Esophagus muscularis mucosa (tissue), 4 donors: ENCODE results near the gene CCDC160. TPM values are rescaled to one million over a fixed set of nuclear protein-coding genes. Genes with fewer than 3 reads are reported as not detected.

Experiments
- DNase-seq: peaks from one replicate; pipeline ENCODE4 v3.0.0-alpha.2; 2017; ENCODE audit errors: extremely low spot score
- H3K27ac ChIP-seq, 4 donors: fragments of 200-600 bp; sonication (generic); replicated peaks in 1 of 4; 1 replicate in 3 of 4; 2 replicates in 1 of 4; pipeline ENCODE4 v1.5.1; 2016 to 2019; ENCODE audit warnings: mild to moderate bottlenecking in 1 of 4
- H3K27me3 ChIP-seq, 4 donors: fragments of 200-600 bp; sonication (generic); one replicate each; pipeline versions ENCODE4 v1.5.1 to v1.6.0; 2016 to 2019
- H3K36me3 ChIP-seq, 4 donors: fragments of 200-600 bp; sonication (generic); one replicate each; pipeline ENCODE4 v1.5.1; 2016 to 2019
- H3K4me1 ChIP-seq, 4 donors: fragments of 200-600 bp; sonication (generic); one replicate each; pipeline ENCODE4 v1.5.1; 2016 to 2019
- H3K4me3 ChIP-seq, 4 donors: fragments of 200-600 bp; sonication (generic); 1 replicate in 2 of 4; 2 replicates in 2 of 4; pipeline ENCODE4 v1.5.1; 2016 to 2019; ENCODE audit warnings: mild to moderate bottlenecking in 4 of 4, moderate library complexity in 1 of 4
- H3K9me3 ChIP-seq, 4 donors: fragments of 200-600 bp; sonication (generic); 1 replicate in 3 of 4; 2 replicates in 1 of 4; pipeline ENCODE4 v1.5.1; 2016 to 2019
- CTCF ChIP-seq, 3 experiments: fragments of 200-600 bp in 2 of 3; fragments of 450-650 bp in 1 of 3; sonication (generic) in 2 of 3; IDR thresholded peaks; one replicate each; pipeline ENCODE4 v1.5.1; 2017 to 2019; ENCODE audit warnings: antibody characterized with exemption in 3 of 3, mild to moderate bottlenecking in 2 of 3, moderate library complexity in 1 of 3
- EP300 ChIP-seq: sonication (generic); formaldehyde crosslinking; IDR thresholded peaks from one replicate; pipeline ENCODE4 v1.6.1; 2017; ENCODE audit warnings: antibody characterized with exemption
- POLR2A ChIP-seq: fragments of 450-650 bp; IDR thresholded peaks from one replicate; pipeline ENCODE4 v1.6.1; 2017; ENCODE audit warnings: antibody characterized with exemption, moderate library complexity, mild to moderate bottlenecking, low read depth
- POLR2AphosphoS5 ChIP-seq, 2 donors: sonication (generic); formaldehyde crosslinking; IDR thresholded peaks; one replicate each; pipeline ENCODE4 v1.6.1; 2017; ENCODE audit warnings: antibody characterized with exemption in 2 of 2
- WGBS: methylation state at CpG from one replicate; pipeline ENCODE4 v1.1.5; 2018; 5-methylcytosine and 5-hydroxymethylcytosine counted together
- intact Hi-C: fragments of 100-400 bp; cut with DNase I; formaldehyde crosslinking; loops from one replicate; pipeline ENCODE4 v1.15.1; 2023
- total RNA-seq, 4 donors: library from RNA; depleted of rRNA; stranded (reverse); fragments of >200 nt; gene quantifications; one replicate each; pipeline versions ENCODE4 v1.1.0 to v1.2.1, GENCODE V29; 2016

CCDC160 gene
- total RNA-seq, 4 donors from 2014 or later, result not detected

DNA sequence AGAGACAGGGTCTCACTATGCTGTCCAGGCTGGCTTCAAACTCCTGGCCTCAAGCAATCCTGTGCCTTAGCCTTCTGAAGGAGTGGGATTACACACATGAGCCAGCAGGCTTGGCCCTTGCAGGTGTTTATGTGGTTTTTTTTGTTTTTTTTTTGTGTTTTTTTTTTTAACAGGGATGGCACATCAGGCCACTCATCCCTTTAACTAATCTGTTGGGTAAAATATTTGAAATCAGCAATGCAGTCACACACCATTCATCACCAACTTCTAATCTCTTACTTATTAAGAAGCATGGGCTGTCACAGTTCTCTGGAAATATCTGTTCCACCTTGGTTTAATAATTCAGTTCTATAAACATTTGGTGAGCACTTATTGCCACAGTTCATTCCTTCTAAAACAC lies 12.3 kb downstream of the CCDC160 start:
- intact Hi-C loops, result no loop called here
- DNase-seq, result no peak

DNA sequence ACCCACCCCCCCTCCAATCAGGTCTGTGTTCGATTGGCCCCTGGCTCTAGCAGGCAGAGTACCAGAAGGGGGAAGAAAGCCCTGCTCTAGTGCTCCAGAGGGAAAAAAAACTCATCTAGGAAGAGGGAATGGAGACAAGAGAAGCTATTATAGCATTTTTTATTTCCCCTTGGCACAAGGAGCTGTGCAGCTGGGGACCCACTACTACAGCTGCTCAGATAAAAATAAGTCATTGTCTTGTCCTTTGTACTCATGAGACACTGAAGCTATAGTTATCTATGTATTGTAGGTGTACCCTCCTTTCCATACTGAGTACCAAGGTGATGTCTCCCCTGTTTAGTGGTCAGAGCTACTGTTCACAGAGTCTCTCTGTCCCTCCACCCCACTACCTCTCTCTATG lies 14.3 kb downstream of the CCDC160 start:
- intact Hi-C loops, result no loop called here
- Histone ChIP-seq H3K4me3 (no peak overlapping the region), H3K36me3 (no peaks in the 10 kb centered on the region), H3K4me1 (no peaks in the 10 kb centered on the region), H3K27me3 (peaks cover 0 to 3% (median 0%) of the 10 kb centered on the region in 4 donors), H3K9me3 (no peaks in the 10 kb centered on the region), H3K27ac (no peak overlapping the region)
- 50% methylated on average over 1 of the region's 1 CpG for WGBS
- TF ChIP-seq CTCF (IDR thresholded peaks at IDR 0.05), result no peak
- TF ChIP-seq EP300, result no peak
- no peak for TF ChIP-seq POLR2A
- TF ChIP-seq POLR2AphosphoS5 (IDR thresholded peaks at IDR 0.05), result no peak
- no peak for DNase-seq

More for the DNA sequence above, 12.3 kb downstream of the CCDC160 start:
- Histone ChIP-seq H3K27me3 (peaks cover 0 to 3% (median 0%) of the 10 kb centered on the region in 4 donors), H3K4me1 (no peaks in the 10 kb centered on the region), H3K27ac (no peak overlapping the region), H3K9me3 (no peaks in the 10 kb centered on the region), H3K36me3 (no peaks in the 10 kb centered on the region), H3K4me3 (no peak overlapping the region)
- TF ChIP-seq EP300, result no peak
- TF ChIP-seq POLR2A, result no peak
- TF ChIP-seq POLR2AphosphoS5 (IDR thresholded peaks at IDR 0.05), result no peak
- TF ChIP-seq CTCF (IDR thresholded peaks at IDR 0.05), result no peak

DNA sequence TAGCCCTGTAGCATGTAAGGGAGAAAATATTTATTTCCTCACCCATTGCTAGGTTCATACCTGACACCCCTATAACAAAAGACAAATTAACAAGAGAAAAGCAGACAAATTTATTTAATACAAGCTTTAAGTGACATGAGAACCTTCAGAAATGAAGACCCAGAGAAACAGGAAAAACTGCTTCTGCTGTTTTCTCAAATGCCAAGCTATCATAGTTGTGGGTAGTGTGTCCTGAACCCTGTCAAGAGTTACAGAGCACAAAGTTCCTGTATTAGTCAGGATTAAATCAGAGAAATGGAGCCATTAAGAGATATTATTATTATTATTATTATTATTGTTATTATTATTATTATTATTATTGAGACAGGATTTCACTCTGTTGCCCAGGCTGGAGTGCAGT lies 17.5 kb downstream of the CCDC160 start:
- H3K27ac ChIP-seq, result no peak overlapping the region
- no peaks in the 10 kb centered on the region for H3K36me3 ChIP-seq
- no peak for DNase-seq
- no peak for TF ChIP-seq POLR2A
- TF ChIP-seq POLR2AphosphoS5 (IDR thresholded peaks at IDR 0.05), result no peak
- no peak for TF ChIP-seq EP300
- no peak for TF ChIP-seq CTCF (IDR thresholded peaks at IDR 0.05)
- intact Hi-C loops, result no loop called here
- H3K4me3 ChIP-seq, result no peak overlapping the region
- H3K4me1 ChIP-seq, result no peaks in the 10 kb centered on the region
- no peaks in the 10 kb centered on the region for H3K9me3 ChIP-seq
- H3K27me3 ChIP-seq, result no peaks in the 10 kb centered on the region

- DNase-seq, result no peak
- WGBS, result 73% methylated on average over 5 of the region's 5 CpGs
- Histone ChIP-seq H3K4me3 (no peak overlapping the region), H3K36me3 (no peaks in the 10 kb centered on the region), H3K9me3 (no peaks in the 10 kb centered on the region), H3K27me3 (no peaks in the 10 kb centered on the region), H3K27ac (no peak overlapping the region), H3K4me1 (no peaks in the 10 kb centered on the region)
- intact Hi-C loops, result no loop called here
- TF ChIP-seq POLR2A, result no peak
- TF ChIP-seq EP300, result no peak
- no peak for TF ChIP-seq CTCF (IDR thresholded peaks at IDR 0.05)
- no peak for TF ChIP-seq POLR2AphosphoS5 (IDR thresholded peaks at IDR 0.05)
Measured at GRCh38 chrX:134255555-134255954, 18.6 kb downstream of the CCDC160 start.

GRCh38 chrX:134256684-134257083 lies 19.7 kb downstream of the CCDC160 start:
- H3K9me3 ChIP-seq, result no peaks in the 10 kb centered on the region
- no peaks in the 10 kb centered on the region for H3K4me1 ChIP-seq
- H3K27me3 ChIP-seq, result no peaks in the 10 kb centered on the region
- H3K4me3 ChIP-seq, result no peak overlapping the region
- no peaks in the 10 kb centered on the region for H3K36me3 ChIP-seq
- no peak overlapping the region for H3K27ac ChIP-seq
- TF ChIP-seq CTCF (IDR thresholded peaks at IDR 0.05), result no peak
- TF ChIP-seq EP300, result no peak
- TF ChIP-seq POLR2AphosphoS5 (IDR thresholded peaks at IDR 0.05), result no peak
- TF ChIP-seq POLR2A, result no peak
- intact Hi-C loops, result no loop called here
- WGBS, result 97% methylated on average over 2 of the region's 2 CpGs
- DNase-seq, result no peak
